ENCODE measurements around the gene ZNF462. TPM values are rescaled to one million over a fixed set of nuclear protein-coding genes. Genes with fewer than 3 reads are reported as not detected.

The ZNF462 gene
- total and polyA plus RNA-seq, 2 of the 13 experiments (the other 11 are each of a cell fraction or from before 2014, with no cell fraction given), result not detected

GRCh38 chr9:106936680-106937079, 73.7 kb downstream of the ZNF462 start:
- Histone ChIP-seq H3K4me3 (replicated peaks in 1 of 3; ENCODE audit: insufficient read depth in 1 of 3, low read depth in 2 of 3, low read length in 3 of 3) (no peak overlapping the region), H3K4me2 (ENCODE audit: low read depth, low read length) (no peak overlapping the region), H3K36me3 (replicated peaks in 1 of 2; ENCODE audit: control insufficient read depth in 1 of 2, insufficient read depth in 2 of 2, low read length in 2 of 2) (no peaks in the 10 kb centered on the region), H3K4me1 (ENCODE audit: insufficient read depth, low read length) (0 out of 2 replicates have a peak, but pooled peaks cover 5% of the 10 kb centered on the region), H3K9ac (ENCODE audit: insufficient read depth, low read depth, low read length) (no peak overlapping the region), H3K9me3 (ENCODE audit: low read length) (no peaks in the 10 kb centered on the region), H3K27me3 (ENCODE audit: control insufficient read depth in 1 of 2, insufficient read depth in 2 of 2, low read length in 2 of 2) (no peaks in the 10 kb centered on the region), H4K20me1 (ENCODE audit: insufficient read depth, low read length) (no peaks in the 10 kb centered on the region), H3K79me2 (ENCODE audit: insufficient read depth, low read length) (no peaks in the 10 kb centered on the region), H2AFZ (ENCODE audit: low read length) (no peak overlapping the region), H3K27ac (ENCODE audit: extremely low read length, insufficient read depth, low read length) (no peak overlapping the region)
- ChIA-PET CTCF (ENCODE audit: low intra/inter-chr PET ratio, low total read pairs) (no interaction called here), POLR2A (no interaction called here)
- no peak for TF ChIP-seq IRF1 (CRISPR knock-in tag; IDR thresholded peaks at IDR 0.05; ENCODE audit: low read depth)
- TF ChIP-seq ZNF704 (CRISPR knock-in tag; IDR thresholded peaks at IDR 0.05; ENCODE audit: borderline replicate concordance), result no peak
- no peak for TF ChIP-seq ZMYM3 (CRISPR knock-in tag; IDR thresholded peaks at IDR 0.05)
- 71% methylated on average over 3 of the region's 3 CpGs for WGBS (ENCODE audit: low lambda C conversion rate)
- no peak for DNase-seq (ENCODE audit: low spot score)
- no TSS peak for BruUV-seq (replicated peaks)
- in situ Hi-C loops (cut with HindIII; ENCODE audit: extremely low pct_ligation_motif_present, low pct_unique_long_range_greater_than_20kb), result no loop called here
- intact Hi-C loops (cut with micrococcal nuclease; ENCODE audit: unreplicated experiment), result no loop called here
- no peak for ATAC-seq
- no peak for FAIRE-seq

GRCh38 chr9:106941916-106942315, 79.0 kb downstream of the ZNF462 start:
- POLR2A ChIA-PET, result no interaction called here
- intact Hi-C loops (cut with micrococcal nuclease; ENCODE audit: unreplicated experiment) (no loop called here), in situ Hi-C loops (cut with HindIII; ENCODE audit: extremely low pct_ligation_motif_present, low pct_unique_long_range_greater_than_20kb) (no loop called here)
- Histone ChIP-seq H3K4me3 (replicated peaks in 1 of 3; ENCODE audit: insufficient read depth in 1 of 3, low read depth in 2 of 3, low read length in 3 of 3) (no peak overlapping the region), H3K27me3 (ENCODE audit: control insufficient read depth in 1 of 2, insufficient read depth in 2 of 2, low read length in 2 of 2) (no peaks in the 10 kb centered on the region), H4K20me1 (ENCODE audit: insufficient read depth, low read length) (no peaks in the 10 kb centered on the region), H3K4me1 (ENCODE audit: insufficient read depth, low read length) (no peaks in the 10 kb centered on the region), H3K36me3 (replicated peaks in 1 of 2; ENCODE audit: control insufficient read depth in 1 of 2, insufficient read depth in 2 of 2, low read length in 2 of 2) (no peaks in the 10 kb centered on the region), H3K79me2 (ENCODE audit: insufficient read depth, low read length) (no peaks in the 10 kb centered on the region), H3K9me3 (ENCODE audit: low read length) (no peaks in the 10 kb centered on the region), H2AFZ (ENCODE audit: low read length) (no peak overlapping the region), H3K9ac (ENCODE audit: insufficient read depth, low read depth, low read length) (no peak overlapping the region), H3K27ac (ENCODE audit: extremely low read length, insufficient read depth, low read length) (no peak overlapping the region), H3K4me2 (ENCODE audit: low read depth, low read length) (no peak overlapping the region)
- WGBS (ENCODE audit: low lambda C conversion rate), result 6% methylated on average over 2 of the region's 2 CpGs
- BruUV-seq (replicated peaks), result no TSS peak
- no peak for FAIRE-seq
- no peak for DNase-seq (ENCODE audit: low spot score)
- no peak for TF ChIP-seq ZNF326 (CRISPR knock-in tag; IDR thresholded peaks at IDR 0.05; ENCODE audit: borderline replicate concordance)
- TF ChIP-seq BCL6 (CRISPR knock-in tag; IDR thresholded peaks at IDR 0.05), result no peak
- TF ChIP-seq IKZF5 (CRISPR knock-in tag; IDR thresholded peaks at IDR 0.05), result no peak
- no peak for TF ChIP-seq ZNF660 (CRISPR knock-in tag; IDR thresholded peaks at IDR 0.05; ENCODE audit: borderline replicate concordance, low read depth)
- TF ChIP-seq ZFP62 (CRISPR knock-in tag; IDR thresholded peaks at IDR 0.05), result no peak
- no peak for TF ChIP-seq DMAP1 (CRISPR knock-in tag; IDR thresholded peaks at IDR 0.05)
- CTCF ChIA-PET (ENCODE audit: low intra/inter-chr PET ratio, low total read pairs), result no interaction called here
- no peak for ATAC-seq
